ENCODE results near the gene FMN1.

The FMN1 gene

DNA sequence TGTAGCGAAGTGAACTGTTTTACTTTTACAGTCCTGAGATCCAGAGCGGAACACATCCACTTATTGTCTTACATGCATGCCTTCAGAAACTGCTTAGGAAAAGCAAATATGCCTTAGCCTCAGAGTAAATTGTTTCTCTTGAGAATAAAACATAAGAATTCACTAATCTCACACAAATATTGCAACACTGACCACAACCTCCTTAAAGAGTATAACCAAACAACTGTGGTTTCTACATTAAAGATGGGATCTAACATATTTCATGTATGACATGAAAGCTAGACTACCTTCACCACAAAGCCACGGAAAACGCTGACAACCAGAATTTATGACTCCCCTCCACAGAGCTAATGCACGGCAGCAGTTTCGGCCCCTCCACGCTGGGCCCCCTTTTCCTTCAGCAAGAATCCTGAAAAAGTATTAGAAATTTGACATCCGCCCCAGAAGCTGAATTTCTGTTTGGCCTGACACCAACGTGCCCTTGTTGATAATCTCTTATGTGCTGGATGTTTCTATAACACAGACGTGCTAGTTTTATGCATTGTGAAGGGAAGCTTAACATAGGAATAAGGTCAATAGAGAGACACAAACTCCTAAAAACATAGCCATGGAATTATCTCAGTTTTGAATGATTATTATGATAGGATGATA is 392.1 kb downstream of the FMN1 start:
- TF ChIP-seq, protein P1, sequence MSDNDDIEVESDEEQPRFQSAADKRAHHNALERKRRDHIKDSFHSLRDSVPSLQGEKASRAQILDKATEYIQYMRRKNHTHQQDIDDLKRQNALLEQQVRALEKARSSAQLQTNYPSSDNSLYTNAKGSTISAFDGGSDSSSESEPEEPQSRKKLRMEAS (IDR thresholded peaks at IDR 0.05), result no peak
- TF ChIP-seq, protein P2, sequence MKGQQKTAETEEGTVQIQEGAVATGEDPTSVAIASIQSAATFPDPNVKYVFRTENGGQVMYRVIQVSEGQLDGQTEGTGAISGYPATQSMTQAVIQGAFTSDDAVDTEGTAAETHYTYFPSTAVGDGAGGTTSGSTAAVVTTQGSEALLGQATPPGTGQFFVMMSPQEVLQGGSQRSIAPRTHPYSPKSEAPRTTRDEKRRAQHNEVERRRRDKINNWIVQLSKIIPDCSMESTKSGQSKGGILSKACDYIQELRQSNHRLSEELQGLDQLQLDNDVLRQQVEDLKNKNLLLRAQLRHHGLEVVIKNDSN (IDR thresholded peaks at IDR 0.05), result no peak
- TF ChIP-seq TCF12 (IDR thresholded peaks at IDR 0.05; ENCODE audit: low read depth) (no peak), NFIC (IDR thresholded peaks at IDR 0.05) (no peak), TAF1 (IDR thresholded peaks at IDR 0.05; ENCODE audit: low read depth) (no peak), FOXM1 (IDR thresholded peaks at IDR 0.05; ENCODE audit: borderline replicate concordance, low read depth) (no peak), EGR1 (IDR thresholded peaks at IDR 0.05) (no peak), RAD21 (IDR thresholded peaks at IDR 0.05; ENCODE audit: low read depth) (no peak), YY1 (IDR thresholded peaks at IDR 0.05; ENCODE audit: low read depth) (no peak), CREB1 (IDR thresholded peaks at IDR 0.05; ENCODE audit: low read depth) (no peak), ZBTB7A (IDR thresholded peaks at IDR 0.05; ENCODE audit: low read depth) (no peak), TEAD4 (IDR thresholded peaks at IDR 0.05) (no peak), CEBPB (IDR thresholded peaks at IDR 0.05) (no peak), EP300 (IDR thresholded peaks at IDR 0.05; ENCODE audit: borderline replicate concordance) (no peak)
- TF ChIP-seq, protein P3, sequence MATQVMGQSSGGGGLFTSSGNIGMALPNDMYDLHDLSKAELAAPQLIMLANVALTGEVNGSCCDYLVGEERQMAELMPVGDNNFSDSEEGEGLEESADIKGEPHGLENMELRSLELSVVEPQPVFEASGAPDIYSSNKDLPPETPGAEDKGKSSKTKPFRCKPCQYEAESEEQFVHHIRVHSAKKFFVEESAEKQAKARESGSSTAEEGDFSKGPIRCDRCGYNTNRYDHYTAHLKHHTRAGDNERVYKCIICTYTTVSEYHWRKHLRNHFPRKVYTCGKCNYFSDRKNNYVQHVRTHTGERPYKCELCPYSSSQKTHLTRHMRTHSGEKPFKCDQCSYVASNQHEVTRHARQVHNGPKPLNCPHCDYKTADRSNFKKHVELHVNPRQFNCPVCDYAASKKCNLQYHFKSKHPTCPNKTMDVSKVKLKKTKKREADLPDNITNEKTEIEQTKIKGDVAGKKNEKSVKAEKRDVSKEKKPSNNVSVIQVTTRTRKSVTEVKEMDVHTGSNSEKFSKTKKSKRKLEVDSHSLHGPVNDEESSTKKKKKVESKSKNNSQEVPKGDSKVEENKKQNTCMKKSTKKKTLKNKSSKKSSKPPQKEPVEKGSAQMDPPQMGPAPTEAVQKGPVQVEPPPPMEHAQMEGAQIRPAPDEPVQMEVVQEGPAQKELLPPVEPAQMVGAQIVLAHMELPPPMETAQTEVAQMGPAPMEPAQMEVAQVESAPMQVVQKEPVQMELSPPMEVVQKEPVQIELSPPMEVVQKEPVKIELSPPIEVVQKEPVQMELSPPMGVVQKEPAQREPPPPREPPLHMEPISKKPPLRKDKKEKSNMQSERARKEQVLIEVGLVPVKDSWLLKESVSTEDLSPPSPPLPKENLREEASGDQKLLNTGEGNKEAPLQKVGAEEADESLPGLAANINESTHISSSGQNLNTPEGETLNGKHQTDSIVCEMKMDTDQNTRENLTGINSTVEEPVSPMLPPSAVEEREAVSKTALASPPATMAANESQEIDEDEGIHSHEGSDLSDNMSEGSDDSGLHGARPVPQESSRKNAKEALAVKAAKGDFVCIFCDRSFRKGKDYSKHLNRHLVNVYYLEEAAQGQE (IDR thresholded peaks at IDR 0.05; ENCODE audit: low read depth), result no peak

DNA sequence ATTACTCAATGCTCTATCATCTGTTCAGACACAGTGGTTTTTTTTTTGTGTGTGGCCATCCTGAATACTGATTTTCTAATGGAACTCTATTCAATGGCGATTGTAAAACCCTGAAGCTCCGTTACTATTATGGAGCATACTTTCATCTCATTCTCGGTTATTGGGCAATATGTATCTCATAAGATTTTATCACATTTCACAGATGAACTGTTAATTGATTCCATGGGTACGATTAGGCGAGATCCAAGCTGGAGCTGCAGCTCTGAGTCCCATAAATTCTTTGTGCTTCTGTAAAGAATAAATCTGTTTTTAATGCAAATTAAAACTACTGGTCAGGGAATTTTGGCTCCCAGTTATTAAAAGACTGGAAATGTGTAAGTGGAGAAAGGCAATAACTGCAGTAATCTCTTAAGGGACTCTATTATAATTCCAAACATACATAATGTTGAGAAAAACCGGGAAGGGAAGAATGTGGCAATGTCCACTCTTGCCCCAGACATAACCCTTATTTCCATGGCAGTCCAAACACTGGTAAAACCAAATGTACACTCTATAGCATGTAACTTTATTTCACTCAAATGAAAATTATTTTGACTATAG is 394.5 kb downstream of the FMN1 start:
- TF ChIP-seq TCF12 (IDR thresholded peaks at IDR 0.05; ENCODE audit: low read depth) (no peak), TAF1 (IDR thresholded peaks at IDR 0.05; ENCODE audit: low read depth) (no peak), NFIC (IDR thresholded peaks at IDR 0.05) (no peak), TEAD4 (IDR thresholded peaks at IDR 0.05) (no peak), EGR1 (IDR thresholded peaks at IDR 0.05) (no peak), FOXM1 (IDR thresholded peaks at IDR 0.05; ENCODE audit: borderline replicate concordance, low read depth) (no peak), CREB1 (IDR thresholded peaks at IDR 0.05; ENCODE audit: low read depth) (no peak)
- TF ChIP-seq, protein P2 (IDR thresholded peaks at IDR 0.05), result no peak
- TF ChIP-seq, protein P3 (IDR thresholded peaks at IDR 0.05; ENCODE audit: low read depth), result no peak

DNA sequence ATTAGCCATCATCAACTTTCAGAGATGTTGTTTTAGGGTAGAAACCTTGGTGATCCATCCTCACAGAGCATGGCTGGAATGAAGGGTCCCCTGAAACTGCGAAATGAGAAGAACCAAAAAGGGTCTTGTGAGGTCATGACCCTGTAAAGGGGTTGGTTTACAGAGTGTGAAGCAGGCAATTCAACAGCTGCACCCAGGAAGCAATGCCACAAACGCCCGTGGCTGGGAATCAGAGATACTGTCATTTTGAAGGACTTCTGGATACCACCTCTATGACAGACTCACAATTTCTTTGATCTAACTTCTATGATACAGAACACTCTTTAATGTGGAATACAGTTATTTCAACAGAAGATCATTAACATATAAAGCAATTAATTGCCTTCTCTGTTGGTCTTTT is 397.7 kb downstream of the FMN1 start:
- TF ChIP-seq ZBTB7A (IDR thresholded peaks at IDR 0.05; ENCODE audit: low read depth), result no peak
- TF ChIP-seq, protein P3 (IDR thresholded peaks at IDR 0.05; ENCODE audit: low read depth), result no peak
- no peak for TF ChIP-seq CREB1 (IDR thresholded peaks at IDR 0.05; ENCODE audit: low read depth)
- TF ChIP-seq YY1 (IDR thresholded peaks at IDR 0.05; ENCODE audit: low read depth), result no peak
- TF ChIP-seq TAF1 (IDR thresholded peaks at IDR 0.05; ENCODE audit: low read depth), result no peak
- no peak for TF ChIP-seq EP300 (IDR thresholded peaks at IDR 0.05; ENCODE audit: borderline replicate concordance)
- TF ChIP-seq EGR1 (IDR thresholded peaks at IDR 0.05), result no peak

DNA sequence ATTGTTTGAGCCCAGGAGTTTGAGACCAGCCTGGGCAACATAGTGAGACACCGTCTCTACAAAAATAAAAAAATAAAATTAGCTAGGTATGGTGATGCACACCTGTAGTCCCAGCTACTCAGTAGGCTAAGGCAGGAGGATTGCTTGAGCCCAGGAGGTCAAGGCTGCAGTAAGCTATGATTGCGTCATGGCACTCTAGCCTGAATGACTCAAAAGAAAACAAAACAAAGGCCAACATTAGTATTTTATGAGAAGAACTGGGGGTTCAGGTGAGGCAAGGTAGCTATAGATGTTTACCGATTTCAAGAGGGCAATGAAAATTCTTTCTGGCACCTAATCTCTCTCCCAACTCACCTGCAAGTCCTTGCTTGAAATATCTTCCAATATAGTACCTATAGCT is 399.5 kb downstream of the FMN1 start:
- TF ChIP-seq TCF12 (IDR thresholded peaks at IDR 0.05; ENCODE audit: low read depth) (no peak), CREB1 (IDR thresholded peaks at IDR 0.05; ENCODE audit: low read depth) (no peak), ZBTB7A (IDR thresholded peaks at IDR 0.05; ENCODE audit: low read depth) (no peak), CEBPB (IDR thresholded peaks at IDR 0.05) (peak; percentile 62), NFIC (IDR thresholded peaks at IDR 0.05) (no peak), TEAD4 (IDR thresholded peaks at IDR 0.05) (no peak)
- TF ChIP-seq, protein P1 (IDR thresholded peaks at IDR 0.05), result no peak
- TF ChIP-seq, protein P2 (IDR thresholded peaks at IDR 0.05), result no peak

Data from Ishikawa (cell line).